Loucy (cell line): ENCODE results near the gene GCFC2.

ENCODE experiments used
- EZH2phosphoT487 ChIP-seq: fragments of 200-600 bp; IDR thresholded peaks from 2 replicates; pipeline ENCODE4 v1.6.1; 2018; ENCODE audit warnings: antibody characterized with exemption, mild to moderate bottlenecking, moderate library complexity, borderline replicate concordance
- TF ChIP-seq, protein P1 (sequence below): fragments of 200-600 bp; sonication (generic); conservative IDR thresholded peaks from 2 replicates; pipeline ENCODE4 v1.5.1; 2014; ENCODE audit warnings: mild to moderate bottlenecking, antibody characterized with exemption, low read length

DNA sequence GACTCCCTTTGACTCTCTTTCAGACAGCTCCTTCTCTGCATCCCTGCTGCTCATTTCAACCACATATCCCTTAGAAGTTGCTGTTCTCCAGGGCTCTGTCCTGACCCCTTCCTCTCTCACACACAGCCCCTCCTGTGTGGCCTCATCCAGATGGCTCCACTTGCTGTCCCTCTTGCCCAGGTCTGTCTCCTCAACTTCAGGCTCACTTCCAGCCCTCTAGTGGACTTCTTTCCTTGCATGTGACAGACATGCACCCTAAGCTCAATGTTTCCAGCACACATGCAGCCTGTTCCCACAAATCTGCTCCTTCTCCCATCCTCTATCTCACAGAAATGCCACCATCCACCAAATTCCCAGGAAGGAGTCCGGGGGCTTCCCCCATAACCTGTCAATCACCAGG lies 73.1 kb downstream of the GCFC2 start:
- no peak for TF ChIP-seq EZH2phosphoT487
- TF ChIP-seq, protein P1, sequence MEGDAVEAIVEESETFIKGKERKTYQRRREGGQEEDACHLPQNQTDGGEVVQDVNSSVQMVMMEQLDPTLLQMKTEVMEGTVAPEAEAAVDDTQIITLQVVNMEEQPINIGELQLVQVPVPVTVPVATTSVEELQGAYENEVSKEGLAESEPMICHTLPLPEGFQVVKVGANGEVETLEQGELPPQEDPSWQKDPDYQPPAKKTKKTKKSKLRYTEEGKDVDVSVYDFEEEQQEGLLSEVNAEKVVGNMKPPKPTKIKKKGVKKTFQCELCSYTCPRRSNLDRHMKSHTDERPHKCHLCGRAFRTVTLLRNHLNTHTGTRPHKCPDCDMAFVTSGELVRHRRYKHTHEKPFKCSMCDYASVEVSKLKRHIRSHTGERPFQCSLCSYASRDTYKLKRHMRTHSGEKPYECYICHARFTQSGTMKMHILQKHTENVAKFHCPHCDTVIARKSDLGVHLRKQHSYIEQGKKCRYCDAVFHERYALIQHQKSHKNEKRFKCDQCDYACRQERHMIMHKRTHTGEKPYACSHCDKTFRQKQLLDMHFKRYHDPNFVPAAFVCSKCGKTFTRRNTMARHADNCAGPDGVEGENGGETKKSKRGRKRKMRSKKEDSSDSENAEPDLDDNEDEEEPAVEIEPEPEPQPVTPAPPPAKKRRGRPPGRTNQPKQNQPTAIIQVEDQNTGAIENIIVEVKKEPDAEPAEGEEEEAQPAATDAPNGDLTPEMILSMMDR = no peak
